Suprapubic skin (tissue), 4 donors: Measurements from ENCODE around the gene ALOX5AP. TPM values are rescaled to one million over a fixed set of nuclear protein-coding genes. Genes with fewer than 3 reads are reported as not detected.
A peak's percentile ranks its signal among the peaks of the same experiment; 100 is the strongest.

Experiments used
- DNase-seq, 2 donors: peaks; one replicate each; pipeline ENCODE4 v3.0.0-alpha.2; 2019; ENCODE audit warnings: low spot score in 2 of 2
- H3K27ac ChIP-seq: fragments of 200-600 bp; sonication (generic); one replicate; pipeline ENCODE4 v1.5.1; 2019
- H3K27me3 ChIP-seq: fragments of 200-600 bp; sonication (generic); one replicate; pipeline ENCODE4 v1.5.1; 2019
- H3K36me3 ChIP-seq: fragments of 200-600 bp; sonication (generic); one replicate; pipeline ENCODE4 v1.5.1; 2019
- H3K4me1 ChIP-seq: fragments of 200-600 bp; sonication (generic); one replicate; pipeline ENCODE4 v1.5.1; 2019
- H3K4me3 ChIP-seq: fragments of 200-600 bp; sonication (generic); one replicate; pipeline ENCODE4 v1.5.1; 2019; ENCODE audit warnings: mild to moderate bottlenecking
- H3K9me3 ChIP-seq: fragments of 200-600 bp; sonication (generic); one replicate; pipeline ENCODE4 v1.5.1; 2019
- CTCF ChIP-seq, 2 donors: fragments of 200-600 bp in 1 of 2; fragments of 450-650 bp in 1 of 2; sonication (generic) in 1 of 2; IDR thresholded peaks; one replicate each; pipeline ENCODE4 v1.5.1; 2016 to 2019; ENCODE audit warnings: antibody characterized with exemption in 2 of 2, mild to moderate bottlenecking in 1 of 2, moderate library complexity in 1 of 2
- EP300 ChIP-seq: sonication (generic); formaldehyde crosslinking; IDR thresholded peaks from one replicate; pipeline ENCODE4 v1.6.1; 2017; ENCODE audit warnings: antibody characterized with exemption
- POLR2A ChIP-seq, 2 donors: fragments of 450-650 bp; IDR thresholded peaks; one replicate each; pipeline ENCODE4 v1.6.1; 2017; ENCODE audit warnings: antibody characterized with exemption in 2 of 2, mild to moderate bottlenecking in 2 of 2, moderate library complexity in 2 of 2
- POLR2AphosphoS5 ChIP-seq, 3 donors: sonication (generic); formaldehyde crosslinking; IDR thresholded peaks; one replicate each; pipeline ENCODE4 v1.6.1; 2017; ENCODE audit warnings: antibody characterized with exemption in 3 of 3
- WGBS: methylation state at CpG from one replicate; pipeline ENCODE4 v1.1.5; 2018; 5-methylcytosine and 5-hydroxymethylcytosine counted together
- total RNA-seq, 4 donors: library from RNA; depleted of rRNA; stranded (reverse); fragments of >200 nt; gene quantifications; one replicate each; pipeline ENCODE4 v1.1.0, GENCODE V29; 2016

The ALOX5AP gene
- total RNA-seq, 4 donors from 2014 or later, result 5.1 to 13.2 (median 6.7) TPM

- no peaks in the 10 kb centered on the region for H3K36me3 ChIP-seq
- no peaks in the 10 kb centered on the region for H3K4me1 ChIP-seq
- H3K27ac ChIP-seq, result no peak overlapping the region
- peaks cover 7% of the 10 kb centered on the region for H3K27me3 ChIP-seq
- no peaks in the 10 kb centered on the region for H3K9me3 ChIP-seq
- H3K4me3 ChIP-seq, result no peak overlapping the region
- TF ChIP-seq EP300 (no peak), CTCF (IDR thresholded peaks at IDR 0.05) (no peak), POLR2AphosphoS5 (IDR thresholded peaks at IDR 0.05) (no peak), POLR2A (IDR thresholded peaks at IDR 0.05) (no peak)
- no peak for DNase-seq
- 65% methylated on average over 7 of the region's 7 CpGs for WGBS
Observed at GRCh38 chr13:30730526-30730925, 4.8 kb upstream of the ALOX5AP start.

- Histone ChIP-seq H3K4me1 (no peaks in the 10 kb centered on the region), H3K9me3 (no peaks in the 10 kb centered on the region), H3K36me3 (no peaks in the 10 kb centered on the region), H3K27ac (no peak overlapping the region), H3K4me3 (no peak overlapping the region), H3K27me3 (peaks cover 7% of the 10 kb centered on the region)
- TF ChIP-seq EP300 (no peak), CTCF (IDR thresholded peaks at IDR 0.05) (no peak), POLR2AphosphoS5 (IDR thresholded peaks at IDR 0.05) (no peak), POLR2A (IDR thresholded peaks at IDR 0.05) (no peak)
- 81% methylated on average over 15 of the region's 21 CpGs for WGBS
- no peak for DNase-seq
Observed at GRCh38 chr13:30731361-30732045, 3.8 kb upstream of the ALOX5AP start.

- TF ChIP-seq CTCF (IDR thresholded peaks at IDR 0.05) (no peak), EP300 (no peak), POLR2AphosphoS5 (IDR thresholded peaks at IDR 0.05) (no peak), POLR2A (IDR thresholded peaks at IDR 0.05) (no peak)
- Histone ChIP-seq H3K9me3 (no peaks in the 10 kb centered on the region), H3K4me1 (no peaks in the 10 kb centered on the region), H3K4me3 (no peak overlapping the region), H3K27me3 (peaks cover 7% of the 10 kb centered on the region), H3K36me3 (no peaks in the 10 kb centered on the region), H3K27ac (no peak overlapping the region)
- 91% methylated on average over 21 of the region's 21 CpGs for WGBS
- DNase-seq, result no peak
Observed at GRCh38 chr13:30732046-30732390, 3.3 kb upstream of the ALOX5AP start.

- no peak for DNase-seq
- no peak overlapping the region for H3K4me3 ChIP-seq
- H3K4me1 ChIP-seq, result no peaks in the 10 kb centered on the region
- no peak for TF ChIP-seq CTCF (IDR thresholded peaks at IDR 0.05)
- no peak for TF ChIP-seq POLR2A (IDR thresholded peaks at IDR 0.05)
- TF ChIP-seq POLR2AphosphoS5 (IDR thresholded peaks at IDR 0.05), result no peak
- TF ChIP-seq EP300, result no peak
- peaks cover 7% of the 10 kb centered on the region for H3K27me3 ChIP-seq
- H3K9me3 ChIP-seq, result no peaks in the 10 kb centered on the region
- H3K36me3 ChIP-seq, result no peaks in the 10 kb centered on the region
- H3K27ac ChIP-seq, result no peak overlapping the region
- 78% methylated on average over 1 of the region's 1 CpG for WGBS
Observed at GRCh38 chr13:30734439-30734838, 904 bp upstream of the ALOX5AP start.

- Histone ChIP-seq H3K36me3 (no peaks in the 10 kb centered on the region), H3K9me3 (no peaks in the 10 kb centered on the region), H3K4me1 (peaks cover 6% of the 10 kb centered on the region), H3K27ac (peak overlapping the region; percentile 41), H3K4me3 (peak overlapping the region; percentile 15), H3K27me3 (peaks cover 7% of the 10 kb centered on the region)
- TF ChIP-seq CTCF (IDR thresholded peaks at IDR 0.05), result no peak
- no peak for TF ChIP-seq EP300
- no peak for TF ChIP-seq POLR2AphosphoS5 (IDR thresholded peaks at IDR 0.05)
- no peak for TF ChIP-seq POLR2A (IDR thresholded peaks at IDR 0.05)
- WGBS, result 82% methylated on average over 2 of the region's 2 CpGs
- DNase-seq, result no peak
Observed at GRCh38 chr13:30735872-30736175, 481 bp downstream of the ALOX5AP start.
